Lower leg skin (tissue), 3 donors: ENCODE measurements around the gene ABCD1.

ENCODE experiments used
- POLR2A ChIP-seq, 2 donors: fragments of 450-650 bp; IDR thresholded peaks; one replicate each; pipeline ENCODE4 v1.6.1; 2016 to 2017; ENCODE audit warnings: antibody characterized with exemption in 2 of 2, mild to moderate bottlenecking in 1 of 2, moderate library complexity in 1 of 2
- TF ChIP-seq, protein P1 (sequence below), 3 donors: fragments of 450-650 bp; IDR thresholded peaks; one replicate each; pipeline ENCODE4 v1.5.1; 2016; ENCODE audit warnings: antibody characterized with exemption in 3 of 3, mild to moderate bottlenecking in 3 of 3, moderate library complexity in 2 of 3

DNA sequence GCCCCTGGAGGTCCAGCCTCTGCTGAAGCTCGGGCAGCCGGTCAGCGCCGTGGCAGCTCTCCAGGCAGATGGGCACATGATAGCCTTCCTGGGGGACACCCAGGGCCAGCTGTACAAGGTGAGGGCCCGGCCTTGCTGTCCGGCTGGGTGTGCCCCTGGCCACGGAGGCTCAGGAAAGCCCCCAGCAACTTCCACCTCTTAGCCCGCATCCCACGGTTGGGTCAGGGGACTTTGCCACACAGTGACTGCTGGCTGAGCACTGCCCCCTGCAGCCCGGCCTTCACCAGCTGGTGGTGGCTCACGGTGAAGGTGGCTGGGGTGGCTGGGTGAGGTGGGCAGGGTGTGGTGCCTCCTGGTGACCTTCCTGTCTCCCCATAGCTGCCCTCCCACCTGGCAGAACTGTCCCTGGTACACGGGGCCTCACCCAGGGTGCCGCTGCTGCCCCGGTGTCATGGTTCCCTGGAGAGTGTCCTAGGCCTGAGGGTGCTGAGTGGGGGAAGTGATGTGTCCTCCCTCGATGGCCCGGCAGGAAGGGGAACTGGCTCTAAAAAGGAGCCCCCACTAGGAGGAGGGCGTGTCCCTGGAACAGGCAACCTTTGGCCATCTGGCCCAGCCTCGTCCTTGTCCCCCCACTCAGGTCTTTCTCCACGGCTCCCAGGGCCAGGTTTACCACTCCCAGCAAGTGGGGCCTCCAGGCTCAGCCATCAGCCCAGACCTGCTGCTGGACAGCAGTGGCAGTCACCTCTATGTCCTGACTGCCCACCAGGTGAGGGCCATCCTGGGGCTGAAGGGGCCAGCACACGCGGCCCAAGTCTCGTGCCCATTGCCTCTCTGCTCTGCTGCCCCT is 43.9 kb downstream of the ABCD1 start:
- TF ChIP-seq, protein P1, sequence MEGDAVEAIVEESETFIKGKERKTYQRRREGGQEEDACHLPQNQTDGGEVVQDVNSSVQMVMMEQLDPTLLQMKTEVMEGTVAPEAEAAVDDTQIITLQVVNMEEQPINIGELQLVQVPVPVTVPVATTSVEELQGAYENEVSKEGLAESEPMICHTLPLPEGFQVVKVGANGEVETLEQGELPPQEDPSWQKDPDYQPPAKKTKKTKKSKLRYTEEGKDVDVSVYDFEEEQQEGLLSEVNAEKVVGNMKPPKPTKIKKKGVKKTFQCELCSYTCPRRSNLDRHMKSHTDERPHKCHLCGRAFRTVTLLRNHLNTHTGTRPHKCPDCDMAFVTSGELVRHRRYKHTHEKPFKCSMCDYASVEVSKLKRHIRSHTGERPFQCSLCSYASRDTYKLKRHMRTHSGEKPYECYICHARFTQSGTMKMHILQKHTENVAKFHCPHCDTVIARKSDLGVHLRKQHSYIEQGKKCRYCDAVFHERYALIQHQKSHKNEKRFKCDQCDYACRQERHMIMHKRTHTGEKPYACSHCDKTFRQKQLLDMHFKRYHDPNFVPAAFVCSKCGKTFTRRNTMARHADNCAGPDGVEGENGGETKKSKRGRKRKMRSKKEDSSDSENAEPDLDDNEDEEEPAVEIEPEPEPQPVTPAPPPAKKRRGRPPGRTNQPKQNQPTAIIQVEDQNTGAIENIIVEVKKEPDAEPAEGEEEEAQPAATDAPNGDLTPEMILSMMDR (IDR thresholded peaks at IDR 0.05) = no peak
- TF ChIP-seq POLR2A (IDR thresholded peaks at IDR 0.05) = no peak
